GM19467 (cell line): ENCODE measurements around the gene AOPEP.
"Not testable (repeated sequence)": the region's sequence is repeated elsewhere in the genome, so short reads cannot be mapped to it uniquely, and the experiment has no call there.

ENCODE experiments used
- ATAC-seq: cut with Tn5 transposase; IDR thresholded peaks from one replicate; pipeline ENCODE4 v1.9.1; 2021; ENCODE audit warnings: mild to moderate bottlenecking, moderate library complexity; ENCODE audit not compliant: unreplicated experiment

The AOPEP gene

DNA sequence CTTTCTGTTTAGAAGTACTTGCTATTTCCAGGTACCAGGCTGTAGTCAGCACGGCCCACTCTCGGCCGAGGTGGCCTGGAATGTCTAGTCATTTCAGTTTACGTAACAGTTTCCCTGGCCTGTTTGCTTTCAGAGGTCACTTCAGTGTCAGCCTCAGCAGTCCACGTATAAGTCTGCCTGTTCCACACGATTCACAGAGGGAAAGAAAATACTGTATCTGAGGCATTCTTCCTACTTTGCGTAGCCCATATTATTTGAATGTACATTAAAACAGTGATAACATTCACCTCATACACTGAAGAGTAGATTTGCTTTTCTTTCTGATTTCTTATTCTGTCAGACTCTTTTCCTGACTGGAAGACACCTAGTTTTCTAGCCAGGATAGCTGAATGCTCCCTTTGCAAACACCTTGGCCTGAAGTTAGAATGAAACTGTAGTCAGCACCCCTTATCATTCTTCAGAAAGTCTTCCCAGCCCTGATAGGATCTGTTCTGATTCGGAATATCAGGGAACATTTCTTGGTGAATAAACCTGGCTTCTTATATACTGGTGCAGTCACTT is 140.9 kb downstream of the AOPEP start:
- no peak for ATAC-seq

DNA sequence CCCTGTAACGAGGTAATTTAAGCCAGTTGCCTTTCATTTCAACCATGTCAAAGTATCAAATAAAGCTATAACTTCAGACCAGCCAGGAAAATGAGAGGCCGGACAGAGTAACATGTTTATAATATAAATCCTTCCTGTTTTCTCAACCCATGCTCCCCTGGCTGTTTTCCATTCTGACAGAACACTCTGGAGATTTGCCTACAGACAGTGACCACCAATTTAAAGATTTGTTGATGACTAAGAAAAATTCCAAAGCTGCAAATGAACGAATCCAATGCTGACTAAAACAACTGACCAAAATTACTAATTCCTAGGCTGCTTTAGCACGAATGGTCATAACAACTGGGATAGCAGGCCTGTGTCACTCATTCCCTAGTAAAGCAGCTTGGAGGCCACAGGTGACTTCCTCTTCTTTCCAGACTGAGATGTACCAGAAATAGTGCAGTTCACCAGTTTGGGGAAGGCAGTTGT is 141.4 kb downstream of the AOPEP start:
- no peak for ATAC-seq

GRCh38 chr9:94868464-94868863 is 142.0 kb downstream of the AOPEP start:
- ATAC-seq: no peak

DNA sequence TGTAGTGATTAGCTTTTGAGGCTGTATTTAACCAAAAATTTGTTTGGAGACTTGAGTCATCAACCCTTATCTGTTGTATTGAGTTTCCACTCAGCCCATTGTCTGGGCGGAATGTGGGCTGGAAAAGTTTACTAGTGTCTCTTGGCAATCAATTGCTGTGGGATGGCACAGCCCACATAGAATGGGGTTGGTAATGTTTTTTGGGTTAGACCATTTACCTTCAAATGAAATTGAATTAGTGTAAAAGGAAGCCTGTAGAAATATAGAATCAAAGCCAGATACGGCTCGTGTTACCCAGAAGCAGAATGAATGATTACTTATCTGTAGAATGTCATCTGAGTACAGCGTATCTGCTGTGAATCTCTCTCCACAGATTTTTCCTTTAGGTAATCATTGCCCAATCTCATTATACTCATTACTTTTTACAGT is 142.9 kb downstream of the AOPEP start:
- ATAC-seq: no peak

GRCh38 chr9:94870465-94870792 is 143.9 kb downstream of the AOPEP start:
- no peak for ATAC-seq

DNA sequence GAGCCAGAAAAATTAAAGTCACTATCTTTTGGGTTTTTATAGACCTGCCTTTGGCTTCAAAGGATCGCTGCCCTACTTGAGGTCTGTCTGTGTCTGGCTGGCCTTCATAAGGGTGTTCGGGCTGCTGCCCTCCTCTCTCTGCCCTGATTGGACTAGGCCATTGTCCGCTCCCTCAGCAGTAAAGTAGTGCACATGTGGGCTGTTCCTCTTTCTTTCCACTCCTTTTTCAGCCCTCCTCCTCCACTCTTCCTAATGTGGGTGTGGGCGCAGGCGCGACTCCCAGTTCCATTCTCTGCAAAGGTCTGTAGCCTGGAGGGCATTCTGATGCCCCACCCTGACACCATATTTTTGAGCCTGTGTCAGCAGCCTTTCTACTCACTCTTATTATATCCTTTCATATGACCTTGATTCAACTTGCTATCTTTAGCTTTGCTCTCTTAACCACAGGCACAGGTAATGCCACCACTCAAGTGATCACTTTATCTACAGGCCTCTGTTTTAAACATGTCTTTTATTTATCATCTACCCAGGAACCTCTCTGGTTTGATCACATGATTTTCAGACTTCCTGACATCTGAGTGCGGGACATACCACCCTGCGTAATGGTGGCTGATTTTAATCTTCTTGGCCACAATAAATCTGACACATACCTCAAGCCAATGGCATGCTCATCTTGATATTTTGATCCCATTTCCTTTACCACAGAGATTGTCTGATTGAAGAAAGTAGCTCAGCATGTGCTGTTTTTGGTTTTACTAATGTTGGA is 144.5 kb downstream of the AOPEP start:
- ATAC-seq: no peak

DNA sequence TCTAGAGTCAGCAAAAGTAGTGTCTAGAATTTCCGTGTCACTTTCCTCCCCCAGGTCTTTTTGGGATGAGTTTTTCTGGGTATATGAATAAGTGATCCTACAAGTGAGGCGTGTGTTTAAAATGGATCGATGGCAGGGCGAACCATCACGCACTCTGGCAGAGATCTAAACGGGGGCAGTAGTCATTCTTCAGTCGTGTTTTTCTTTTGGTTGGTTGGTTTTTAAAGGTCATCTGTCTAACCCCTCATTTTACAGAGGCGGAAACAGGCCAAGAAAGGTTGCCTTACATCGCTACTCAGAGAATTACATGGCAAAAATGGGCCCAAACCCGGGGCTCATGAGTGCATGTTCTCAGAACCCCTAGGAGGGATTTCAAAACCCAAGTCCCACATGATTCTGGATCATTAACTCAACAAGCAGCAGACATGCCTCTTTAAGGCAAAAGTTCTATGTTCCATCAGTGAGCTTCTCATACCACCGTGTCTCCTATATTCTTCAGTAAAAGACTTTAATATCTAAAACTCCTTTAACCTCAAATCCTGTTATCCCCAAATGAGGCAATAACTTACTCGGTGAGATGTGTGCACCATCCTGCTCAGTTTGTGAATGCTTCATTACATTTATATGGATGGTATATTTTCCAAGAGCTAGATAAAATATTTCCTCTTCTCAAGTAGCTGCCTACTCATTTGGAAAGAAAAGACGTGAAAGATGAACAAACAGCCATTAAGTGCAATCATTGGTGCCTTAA is 145.8 kb downstream of the AOPEP start:
- no peak for ATAC-seq

DNA sequence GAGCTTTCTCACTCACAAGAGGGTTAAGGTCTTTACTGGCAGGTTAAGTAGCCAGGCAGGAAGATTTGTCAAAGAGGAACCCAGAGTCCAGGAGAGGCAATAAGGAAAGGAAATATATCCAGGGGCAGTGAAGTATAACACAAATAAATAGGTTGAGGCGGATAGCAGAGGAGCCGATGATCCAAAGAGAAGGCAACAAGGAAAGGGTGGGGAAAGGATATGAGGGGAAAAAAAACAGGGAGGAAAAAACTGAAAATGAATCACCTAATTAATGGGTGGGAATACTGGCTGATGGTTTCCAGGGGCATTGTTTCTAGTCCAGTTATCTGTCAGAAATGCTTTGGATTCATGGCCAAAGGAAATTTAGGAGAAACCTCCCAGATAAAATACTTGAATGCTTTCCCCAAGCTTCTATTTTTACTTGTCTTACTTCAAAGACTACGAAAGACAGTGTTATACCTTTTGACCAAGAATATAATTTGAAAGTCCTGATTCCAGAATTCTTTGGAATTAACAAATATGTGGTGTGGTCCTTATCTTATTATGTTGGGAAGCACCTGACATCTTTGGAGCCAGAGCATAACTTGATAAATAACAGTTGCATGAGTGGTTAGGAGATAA is 146.5 kb downstream of the AOPEP start:
- ATAC-seq: no peak

DNA sequence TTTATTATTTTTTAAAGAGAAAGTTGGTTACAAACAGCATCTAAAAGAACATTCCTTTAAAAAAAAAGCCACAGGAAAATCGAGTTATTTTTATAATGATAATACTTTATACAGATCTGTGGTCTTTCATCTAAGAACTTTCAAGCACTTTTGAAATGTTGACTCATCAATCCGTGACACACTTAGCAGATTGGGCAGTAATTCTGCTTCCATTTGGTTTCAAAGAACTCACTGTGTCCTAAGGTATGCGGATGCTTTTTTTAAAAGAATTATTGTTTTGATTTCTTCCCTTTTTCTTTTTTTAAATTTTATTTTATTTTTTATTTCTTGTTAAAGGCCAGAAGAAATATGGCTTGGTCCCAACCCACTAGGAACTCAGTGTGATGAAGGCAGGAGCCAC is 147.8 kb downstream of the AOPEP start:
- no peak for ATAC-seq

DNA sequence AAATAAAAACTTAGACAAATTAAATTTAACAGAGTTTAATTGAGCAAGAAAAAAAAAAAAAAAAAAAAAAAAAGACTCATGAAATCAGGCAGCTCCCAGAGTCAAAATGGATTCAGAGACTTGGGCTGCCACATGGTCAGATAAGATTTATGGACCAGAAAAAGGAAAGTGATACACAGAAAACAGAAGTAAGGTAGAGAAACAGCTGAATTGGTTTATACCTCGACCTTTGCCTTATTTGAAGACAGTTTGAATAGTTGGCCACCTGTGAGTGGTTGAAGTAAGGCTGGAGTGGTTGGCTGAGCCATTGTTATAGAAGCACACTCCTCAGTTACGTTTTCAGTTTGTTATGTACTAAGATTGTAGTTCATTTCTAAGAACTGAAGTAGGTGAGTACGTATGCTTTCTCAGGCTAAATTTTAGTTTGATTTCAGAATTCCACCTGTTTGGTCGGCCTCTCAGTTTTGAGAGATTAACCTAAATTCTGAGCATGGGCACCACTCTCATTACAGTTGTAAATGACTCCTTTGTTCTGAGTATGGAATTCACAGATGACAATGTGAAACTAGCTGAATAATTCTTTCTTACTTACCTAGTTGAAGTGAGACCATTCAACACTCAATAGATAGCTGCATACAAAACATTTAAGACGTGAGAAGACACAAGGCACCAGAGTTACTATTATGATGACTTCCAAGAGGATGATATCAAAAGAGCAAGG is 149.0 kb downstream of the AOPEP start:
- peak; percentile 66 for ATAC-seq

GRCh38 chr9:94878804-94879203 is 152.3 kb downstream of the AOPEP start:
- ATAC-seq: not testable (repeated sequence)

- no peak for ATAC-seq
These were observed 152.7 kb downstream of the AOPEP start for GRCh38 chr9:94879230-94879629.

DNA sequence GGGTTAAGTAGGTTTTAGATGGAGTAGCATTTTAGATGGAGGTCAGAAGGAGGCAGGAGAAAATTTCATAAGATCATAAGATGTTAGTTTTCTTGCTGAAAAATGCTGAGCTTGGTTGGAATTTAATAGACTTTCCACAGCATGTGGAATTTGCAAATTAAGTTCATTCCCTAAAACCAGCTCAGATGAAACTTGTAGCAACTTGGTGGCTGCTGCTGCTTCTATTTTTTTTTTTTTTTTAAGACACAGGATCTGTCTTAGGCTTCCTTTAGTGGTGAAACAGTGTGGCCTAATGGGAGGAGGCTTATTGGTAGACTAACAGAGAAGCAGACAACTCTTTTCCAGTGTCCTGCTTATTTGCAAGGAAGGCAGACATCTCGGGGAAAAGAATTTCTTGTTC is 154.5 kb downstream of the AOPEP start:
- ATAC-seq: no peak

GRCh38 chr9:94881454-94881853 is 155.0 kb downstream of the AOPEP start:
- ATAC-seq: no peak

- no peak for ATAC-seq
These were observed 155.4 kb downstream of the AOPEP start for GRCh38 chr9:94881940-94882339.

DNA sequence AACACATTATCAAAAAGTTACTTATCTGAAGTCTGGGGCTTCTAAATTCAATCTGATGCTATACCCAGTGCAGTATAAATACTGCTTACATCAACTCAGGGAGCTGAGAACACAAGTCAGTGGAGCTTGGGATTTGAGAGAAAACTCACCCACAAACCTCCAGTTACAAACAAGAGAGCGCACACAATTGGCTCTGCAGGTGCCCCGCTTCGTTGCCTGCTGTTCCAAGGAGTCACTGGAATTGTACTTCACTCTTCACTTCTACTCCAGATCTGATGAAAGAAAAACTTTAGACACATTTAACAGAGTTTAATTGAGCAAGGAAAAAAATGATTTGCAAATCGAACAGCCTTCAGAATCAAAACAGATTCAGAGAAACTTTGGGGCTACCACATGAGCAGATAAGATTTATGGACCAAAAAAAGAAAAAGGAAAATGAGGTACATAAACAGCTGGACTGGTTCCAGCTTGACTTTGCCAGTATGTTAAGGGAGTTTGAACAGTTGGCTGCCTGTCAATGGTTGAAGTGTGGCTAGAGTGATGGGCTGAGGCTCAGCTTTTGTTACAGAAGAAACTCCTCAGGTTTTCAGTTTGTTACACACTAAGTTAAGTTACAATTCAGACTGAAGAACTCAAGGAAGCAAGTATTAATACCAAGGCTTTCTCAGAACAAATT is 156.6 kb downstream of the AOPEP start:
- ATAC-seq: no peak

- ATAC-seq: no peak
These were observed 159.5 kb downstream of the AOPEP start for GRCh38 chr9:94885854-94886447.

DNA sequence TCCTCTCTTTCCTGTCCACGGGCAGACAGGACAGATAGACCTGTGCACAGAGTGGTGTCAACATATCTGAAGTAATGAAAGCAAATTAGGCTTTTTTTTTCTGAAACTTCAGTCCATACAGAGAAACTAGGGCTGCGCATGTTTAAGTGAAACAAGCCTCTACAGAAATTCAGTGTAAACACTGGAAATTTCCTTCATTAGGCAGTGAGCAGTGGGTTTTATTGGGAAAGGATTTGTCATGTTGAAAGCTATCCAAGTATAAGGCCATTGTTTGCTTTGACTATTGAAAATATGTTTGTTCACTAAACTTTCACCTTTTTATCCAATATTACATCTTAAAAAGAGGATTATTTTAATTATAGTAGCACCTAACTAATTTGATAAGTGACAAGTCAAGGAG is 161.2 kb downstream of the AOPEP start:
- no peak for ATAC-seq

GRCh38 chr9:94888775-94889174 is 162.3 kb downstream of the AOPEP start:
- ATAC-seq: no peak

DNA sequence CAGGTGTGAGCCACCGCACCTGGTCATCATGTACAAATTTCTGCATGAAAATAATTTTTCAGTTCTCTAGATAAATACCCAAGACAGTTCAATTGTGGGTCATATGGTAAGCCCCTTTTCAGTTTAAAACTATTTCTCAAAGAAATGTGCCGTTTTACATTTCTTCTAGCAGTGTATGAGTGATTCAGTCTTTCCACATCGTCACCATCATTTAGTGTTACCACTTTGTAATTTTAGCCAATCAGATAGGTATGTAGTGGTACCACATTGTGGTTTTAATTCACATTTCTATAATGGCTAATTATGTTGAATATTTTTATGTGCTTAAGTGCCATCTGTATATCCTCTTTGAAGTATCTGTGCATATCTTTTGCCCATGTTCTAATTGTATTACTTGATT is 163.1 kb downstream of the AOPEP start:
- ATAC-seq: no peak
